GM19328 (cell line): ENCODE measurements around the gene MACROH2A2.
"Not testable (repeated sequence)": the region's sequence is repeated elsewhere in the genome, so short reads cannot be mapped to it uniquely, and the experiment has no call there.

Source experiments
- ATAC-seq: cut with Tn5 transposase; IDR thresholded peaks from one replicate; pipeline ENCODE4 v1.9.1; 2021; ENCODE audit warnings: mild to moderate bottlenecking, moderate library complexity; ENCODE audit not compliant: unreplicated experiment

MACROH2A2 gene

DNA sequence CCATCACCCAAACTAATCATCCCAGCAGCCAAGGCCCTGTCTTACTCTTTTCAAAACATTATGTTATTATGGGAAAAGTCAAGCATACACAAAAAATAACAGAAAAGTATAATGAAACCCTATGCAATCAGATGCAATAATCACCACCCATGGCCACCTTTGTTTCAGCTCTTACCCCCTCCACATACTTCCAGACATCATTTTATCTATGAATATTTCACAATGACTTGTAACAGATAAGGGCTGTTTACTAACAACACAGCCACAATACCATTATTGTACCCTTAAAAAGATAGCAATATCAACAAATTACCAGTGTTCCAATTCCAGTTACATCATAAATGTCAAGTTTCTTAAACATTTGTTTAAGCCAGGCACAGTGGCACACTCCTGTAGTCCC lies 44.8 kb downstream of the MACROH2A2 start:
- no peak for ATAC-seq

DNA sequence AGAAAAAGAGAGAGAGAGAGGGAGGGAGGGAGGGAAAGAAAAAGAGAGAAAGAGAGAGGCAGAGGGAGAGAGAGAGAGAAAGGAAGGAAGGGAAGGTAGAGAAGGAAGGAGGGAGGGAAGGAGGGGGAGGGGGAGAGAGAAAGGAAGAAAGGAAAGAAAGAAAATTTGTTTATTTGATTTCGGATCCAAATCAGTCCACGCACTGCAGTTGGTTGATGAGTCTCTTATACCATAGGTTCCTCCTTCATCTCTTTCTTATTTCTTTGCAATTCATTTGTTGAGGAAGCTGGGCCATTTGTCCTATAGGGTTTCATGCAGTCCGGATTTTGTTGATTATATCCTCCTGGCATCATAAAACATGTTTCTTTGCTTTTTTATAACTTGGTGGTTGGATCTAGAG lies 45.6 kb downstream of the MACROH2A2 start:
- ATAC-seq: no peak

DNA sequence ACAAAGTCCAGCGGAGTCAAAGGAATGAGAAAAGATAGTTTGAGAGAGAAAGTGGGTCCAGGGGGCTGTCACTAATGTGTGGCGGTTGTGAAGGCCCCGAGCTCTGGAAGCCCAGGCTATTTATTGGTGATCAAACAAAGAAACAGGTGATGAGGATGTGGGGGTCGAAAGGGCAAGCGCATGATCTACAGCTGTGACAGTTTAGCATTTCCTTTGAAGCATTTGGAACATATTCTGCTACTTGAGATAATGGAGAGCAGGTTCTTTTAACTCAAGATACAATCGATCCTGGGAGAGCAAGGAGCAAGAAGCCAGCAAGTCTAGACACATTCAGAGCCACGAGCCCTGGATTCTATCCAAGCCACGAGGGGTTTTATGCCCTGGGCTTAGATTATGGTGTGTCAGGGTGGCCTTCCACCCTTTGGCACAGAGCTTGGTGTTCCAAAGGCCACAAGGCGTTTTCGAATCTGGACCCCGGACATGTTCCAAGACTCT lies 48.5 kb downstream of the MACROH2A2 start:
- not testable (repeated sequence) for ATAC-seq

DNA sequence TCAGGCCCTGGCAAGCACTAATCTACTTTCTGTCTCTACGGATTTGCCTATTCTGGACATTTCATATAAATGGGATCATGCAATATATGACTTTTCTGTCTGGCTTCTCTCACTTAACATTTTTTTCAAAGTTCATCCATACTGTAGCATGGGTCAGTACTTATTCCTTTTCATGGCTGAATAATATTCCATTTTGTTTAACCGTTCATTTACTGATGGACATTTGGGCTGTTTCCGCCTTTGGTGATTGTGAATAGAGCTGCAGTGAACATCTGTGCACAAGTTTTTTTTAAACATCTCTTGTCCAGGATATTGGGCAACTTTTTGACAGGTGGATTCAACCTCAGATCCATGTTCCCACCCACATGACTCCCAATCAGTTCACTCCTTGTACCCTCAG lies 49.0 kb downstream of the MACROH2A2 start:
- no peak for ATAC-seq

DNA sequence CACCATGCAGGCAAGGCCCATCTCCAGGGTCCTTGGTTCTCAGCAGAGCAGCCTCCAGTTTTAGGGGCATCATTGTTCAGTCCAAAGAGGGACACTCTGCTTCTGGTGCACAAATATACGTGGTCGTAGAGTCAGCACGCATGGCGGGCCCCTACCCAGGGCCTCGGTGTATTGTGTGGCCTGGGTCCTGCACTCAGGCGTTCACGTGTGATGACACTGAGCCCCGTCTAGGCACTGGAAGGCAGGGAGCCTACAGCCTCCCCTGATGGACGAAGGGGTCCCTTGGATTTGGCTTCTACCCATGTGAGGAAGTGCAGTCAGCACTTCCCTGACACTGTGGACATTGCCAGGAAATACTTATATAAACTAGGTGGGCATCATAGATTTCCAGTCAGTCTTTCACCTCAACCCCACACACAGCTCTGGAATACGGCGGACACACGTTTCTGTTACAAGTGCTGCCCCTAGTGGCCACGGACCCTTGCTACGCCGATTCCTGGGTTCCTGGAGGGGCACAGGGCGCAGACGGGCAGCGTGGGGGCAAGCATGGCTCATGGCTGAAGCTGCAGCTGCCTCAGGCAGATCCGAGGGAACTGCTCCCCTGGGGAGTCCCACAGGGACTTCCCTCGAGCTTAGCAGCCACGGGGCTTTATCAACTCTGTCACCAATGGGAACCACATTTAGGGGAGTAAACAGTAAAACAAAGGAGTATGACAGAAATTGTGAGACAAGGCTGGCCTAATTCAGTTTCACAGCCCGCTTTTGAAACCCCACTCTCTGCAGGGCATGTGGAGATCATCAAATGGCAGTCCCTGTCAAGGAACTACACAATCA lies 54.5 kb downstream of the MACROH2A2 start:
- ATAC-seq: no peak

DNA sequence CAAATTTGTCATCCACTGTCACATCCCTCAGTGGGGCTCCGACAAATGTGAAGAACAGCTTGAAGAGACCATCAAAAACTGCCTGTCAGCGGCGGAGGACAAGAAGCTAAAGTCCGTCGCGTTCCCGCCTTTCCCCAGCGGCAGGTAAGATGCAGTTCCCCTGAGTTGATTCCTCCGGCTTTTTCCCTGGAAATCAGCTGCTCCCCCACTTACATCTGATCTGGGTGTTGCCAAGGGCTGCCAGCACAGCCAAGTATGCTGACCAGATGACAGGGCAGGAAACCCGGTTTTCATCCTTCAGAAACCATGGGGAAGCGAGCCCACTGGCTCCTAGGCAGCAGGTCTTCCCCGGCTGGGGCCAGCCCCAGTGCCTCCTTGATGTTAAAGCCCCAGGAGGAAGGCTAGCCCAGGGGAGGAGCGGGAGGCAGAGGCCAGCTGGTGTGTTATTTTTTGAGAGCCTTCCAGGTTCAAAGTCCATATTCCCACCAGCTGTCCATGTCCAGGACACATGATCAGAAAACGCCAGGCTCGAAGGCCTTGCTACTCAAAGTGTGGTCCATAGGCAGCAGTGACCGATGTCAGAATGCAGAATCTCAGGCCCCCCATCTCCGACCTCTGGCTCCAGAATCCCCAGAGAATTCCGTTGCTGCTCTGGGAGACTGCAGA lies 56.6 kb downstream of the MACROH2A2 start:
- ATAC-seq: no peak

DNA sequence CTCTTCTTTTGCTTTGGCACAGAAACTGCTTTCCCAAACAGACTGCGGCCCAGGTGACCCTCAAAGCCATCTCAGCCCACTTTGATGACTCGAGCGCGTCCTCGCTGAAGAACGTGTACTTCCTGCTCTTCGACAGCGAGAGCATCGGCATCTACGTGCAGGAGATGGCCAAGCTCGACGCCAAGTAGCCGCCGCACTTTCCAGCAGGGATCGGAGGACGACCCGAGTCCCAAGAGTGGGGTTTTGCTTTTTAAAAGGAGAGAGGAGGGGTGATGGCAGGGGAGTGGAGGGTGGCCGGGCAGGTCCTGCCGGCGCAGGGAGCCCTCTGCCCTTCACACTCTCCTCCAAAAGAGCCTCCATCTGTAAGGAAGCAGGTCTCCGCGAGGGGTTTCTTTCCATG lies 58.9 kb downstream of the MACROH2A2 start:
- no peak for ATAC-seq

DNA sequence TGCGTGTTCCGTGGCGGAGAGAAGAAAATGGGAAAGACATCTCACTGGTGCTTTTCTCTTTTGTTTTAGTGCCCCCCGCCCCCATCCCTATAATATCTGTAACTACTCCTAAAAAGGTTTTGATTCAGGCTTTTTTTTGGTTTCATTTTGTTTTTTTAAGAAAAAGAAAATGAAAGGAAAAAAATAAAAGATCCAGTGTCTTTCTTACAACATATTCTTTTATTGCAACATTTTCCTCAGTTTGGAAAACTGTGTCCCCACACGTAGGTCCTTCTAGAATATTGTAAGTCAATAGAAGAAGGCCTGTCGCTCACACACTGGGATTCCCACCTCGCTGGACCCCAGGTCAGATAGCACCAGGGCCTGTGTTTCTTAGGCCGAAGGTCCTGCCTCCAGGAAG lies 59.4 kb downstream of the MACROH2A2 start:
- no peak for ATAC-seq

DNA sequence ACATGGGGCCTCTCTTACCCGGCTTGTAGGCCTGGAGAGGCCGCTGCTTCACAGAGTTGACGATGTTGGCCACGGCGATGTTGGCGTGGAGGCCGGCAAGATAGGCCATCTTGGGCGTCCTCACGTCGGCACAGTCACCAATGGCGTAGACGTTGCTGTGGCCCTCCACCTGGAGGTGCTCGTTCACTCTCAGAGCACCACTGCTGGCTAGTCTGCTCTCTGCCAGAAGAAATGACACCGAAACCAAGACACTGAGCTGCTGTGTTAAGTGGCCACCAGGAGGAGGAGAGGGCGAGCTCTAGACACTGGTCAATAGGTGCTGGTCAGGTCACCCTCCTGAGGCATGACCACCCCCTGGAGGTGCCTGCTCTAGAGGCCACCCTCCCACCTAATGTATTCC lies 62.3 kb downstream of the MACROH2A2 start:
- no peak for ATAC-seq

DNA sequence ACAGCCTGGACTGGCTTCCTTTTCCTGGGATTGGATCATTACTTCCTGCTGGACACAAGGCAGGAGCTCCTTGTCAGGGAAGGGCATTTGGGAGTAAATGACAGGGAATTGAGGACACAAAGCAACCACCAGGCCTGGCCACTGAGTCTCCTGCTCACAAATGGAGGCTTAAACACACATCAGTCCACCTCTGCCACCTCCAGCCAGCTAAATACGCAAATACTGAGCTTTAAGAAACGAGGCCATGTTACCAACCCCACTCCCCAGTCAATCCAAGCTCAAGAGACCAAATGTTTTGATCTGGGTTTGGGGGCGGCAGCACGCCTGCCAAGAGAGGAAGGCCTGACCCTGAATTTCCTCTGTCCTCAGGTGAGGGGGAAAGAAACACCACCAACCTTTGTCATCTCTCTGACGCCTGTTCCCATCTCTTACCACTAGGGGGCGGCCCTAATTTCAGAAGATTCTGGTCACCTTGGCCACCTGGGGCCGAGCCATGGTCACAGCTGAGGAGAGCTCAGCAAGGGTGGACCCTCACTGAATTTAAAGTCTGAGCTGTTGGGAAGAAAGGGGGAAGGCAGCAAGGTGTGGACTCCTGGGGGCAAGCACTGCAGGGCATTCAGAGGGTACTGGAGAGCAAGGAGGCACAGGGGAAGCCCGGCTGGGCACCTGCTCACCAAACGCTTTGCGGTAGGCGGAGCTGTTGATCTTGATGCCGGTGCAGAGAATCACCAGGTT lies 63.5 kb downstream of the MACROH2A2 start:
- no peak for ATAC-seq

DNA sequence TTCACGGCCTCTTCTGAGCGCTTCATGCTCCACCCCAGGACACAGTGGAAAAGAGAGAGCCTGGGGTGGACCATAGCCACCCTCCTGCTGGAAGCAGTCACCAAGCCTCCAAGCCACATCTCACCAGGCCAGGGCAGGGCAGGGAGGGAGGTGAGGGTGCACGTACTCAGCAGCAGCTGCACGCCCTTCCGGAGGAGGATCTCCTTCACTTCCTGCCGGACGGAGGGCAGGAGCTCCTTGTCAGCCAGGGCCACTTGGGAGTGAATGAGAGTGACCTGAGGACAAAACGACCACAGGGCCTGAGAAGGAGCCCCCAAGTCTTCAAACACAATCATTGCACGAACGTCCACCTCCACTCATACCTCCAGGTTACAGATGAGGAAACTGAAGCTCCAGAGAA lies 65.0 kb downstream of the MACROH2A2 start:
- ATAC-seq: no peak

DNA sequence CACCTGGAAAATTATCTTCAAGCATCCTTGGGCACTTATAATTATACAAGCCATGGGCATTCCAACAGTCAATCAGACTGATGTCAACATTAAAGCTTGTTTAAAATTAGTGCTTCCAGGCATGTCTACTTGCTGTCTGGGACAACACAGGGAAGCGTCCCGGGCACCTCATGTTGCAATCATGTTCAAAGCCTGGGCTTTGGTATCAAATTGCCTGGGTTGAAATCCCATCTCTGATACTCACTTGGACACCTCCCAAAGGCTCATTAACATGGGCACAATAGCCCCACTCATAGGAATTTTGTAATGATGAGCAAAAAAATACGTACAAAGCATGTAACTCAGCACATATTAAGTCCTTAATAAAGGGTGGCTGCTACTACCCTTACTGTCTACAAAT lies 65.5 kb downstream of the MACROH2A2 start:
- ATAC-seq: no peak

DNA sequence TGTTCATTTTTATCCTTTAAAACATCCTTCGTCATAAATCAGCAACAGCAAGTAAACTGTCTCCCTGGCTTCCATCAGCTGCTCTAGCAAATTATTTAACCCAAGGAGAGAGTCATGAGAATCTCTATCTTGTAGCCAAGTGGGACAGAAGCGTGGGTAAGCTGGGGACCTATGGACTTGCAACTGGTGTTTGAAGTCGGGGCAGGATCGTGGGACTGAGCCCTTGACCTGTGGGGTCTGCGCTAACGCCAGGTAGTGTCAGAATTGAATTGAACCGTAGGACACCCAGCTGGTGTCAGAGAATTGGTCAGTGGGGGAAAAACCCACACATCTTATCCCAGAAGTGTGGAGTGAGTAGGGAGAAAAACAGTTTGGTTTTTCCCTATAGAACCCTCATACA lies 66.6 kb downstream of the MACROH2A2 start:
- ATAC-seq: no peak

DNA sequence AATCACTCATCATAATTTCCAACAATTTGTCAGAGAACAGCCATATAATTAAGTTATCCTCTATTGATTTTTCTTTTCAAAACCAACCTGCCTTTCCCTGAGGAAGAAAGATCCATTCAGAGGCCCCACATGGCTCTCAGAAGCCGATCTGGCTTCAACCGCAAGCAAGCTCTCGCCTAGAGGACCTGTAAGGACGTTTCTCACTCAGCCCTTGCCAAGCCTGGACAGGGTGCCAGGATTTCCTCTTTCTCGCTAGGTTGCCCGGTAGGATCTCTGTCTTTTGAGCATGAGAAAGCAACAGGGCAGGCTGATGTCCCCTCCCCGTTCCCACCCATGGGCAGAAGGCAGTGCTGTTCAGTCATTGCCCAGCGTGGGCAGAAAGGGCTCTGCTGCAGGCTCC lies 67.0 kb downstream of the MACROH2A2 start:
- no peak for ATAC-seq

DNA sequence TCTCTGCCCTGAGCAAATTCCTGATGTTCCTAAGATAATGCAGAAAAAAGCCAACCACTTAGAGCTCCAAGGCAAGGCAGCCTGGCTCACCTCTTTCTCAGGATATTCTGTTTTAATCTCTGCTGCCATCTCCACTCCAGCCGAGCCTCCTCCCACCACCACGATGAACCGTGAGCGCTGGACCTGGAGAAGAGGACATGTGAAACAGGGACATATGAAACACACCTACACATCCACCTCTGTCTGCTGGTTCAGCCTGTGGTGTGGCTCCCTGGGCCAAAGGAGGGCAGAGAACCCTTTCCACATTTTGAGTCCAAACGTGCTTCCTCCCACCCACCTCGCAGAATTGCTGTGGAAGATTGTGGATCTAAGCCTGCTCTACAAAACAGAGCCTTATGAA lies 67.8 kb downstream of the MACROH2A2 start:
- ATAC-seq: no peak

DNA sequence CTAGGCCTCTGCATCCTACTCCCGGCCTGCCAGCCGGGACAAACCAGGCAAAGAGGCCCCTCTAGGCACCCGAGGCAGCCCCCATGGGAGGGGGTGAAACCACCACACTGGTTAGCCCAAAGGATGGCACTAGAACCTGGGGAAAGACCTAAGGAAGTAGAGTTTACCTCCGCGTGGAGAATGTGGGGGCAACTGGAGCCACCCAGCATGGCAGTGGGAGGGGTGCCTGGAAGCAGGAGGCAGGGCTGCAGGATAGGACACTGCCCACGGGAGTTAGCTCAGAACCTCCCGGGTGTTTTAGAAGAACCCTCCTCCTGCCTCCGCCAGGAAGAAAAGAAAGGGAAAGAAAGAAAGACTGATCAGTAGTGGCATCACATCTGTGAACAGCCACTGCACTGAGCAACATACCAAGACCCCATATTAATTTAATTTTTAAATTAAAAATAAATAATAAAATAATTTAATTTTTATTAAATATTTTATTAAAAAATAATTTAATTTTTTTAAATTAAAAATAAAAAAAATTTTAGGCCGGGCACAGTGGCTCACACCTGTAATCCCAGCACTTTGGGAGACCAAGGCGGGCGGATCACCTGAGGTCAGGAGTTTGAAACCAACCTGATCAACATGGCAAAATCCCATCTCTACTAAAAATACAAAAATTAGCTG lies 68.8 kb downstream of the MACROH2A2 start:
- ATAC-seq: no peak

DNA sequence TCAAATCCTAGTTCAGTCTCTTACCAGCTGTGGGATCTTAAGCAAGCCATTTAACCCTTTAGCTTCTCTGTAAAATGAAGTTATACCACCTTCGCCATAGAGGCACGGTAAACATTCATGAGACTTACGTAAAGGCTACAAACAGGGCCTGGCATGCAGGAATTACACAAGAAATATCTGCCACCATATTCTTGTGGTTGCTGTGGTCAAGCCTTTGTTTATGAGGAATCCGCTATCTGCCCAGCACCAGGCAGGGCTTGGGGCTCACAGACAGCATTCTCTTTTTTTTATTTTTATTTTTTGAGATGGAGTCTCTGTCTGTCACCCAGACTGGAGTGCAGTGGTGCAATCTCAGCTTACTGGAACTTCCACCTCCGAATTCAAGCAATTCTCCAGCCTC lies 70.1 kb downstream of the MACROH2A2 start:
- ATAC-seq: no peak

DNA sequence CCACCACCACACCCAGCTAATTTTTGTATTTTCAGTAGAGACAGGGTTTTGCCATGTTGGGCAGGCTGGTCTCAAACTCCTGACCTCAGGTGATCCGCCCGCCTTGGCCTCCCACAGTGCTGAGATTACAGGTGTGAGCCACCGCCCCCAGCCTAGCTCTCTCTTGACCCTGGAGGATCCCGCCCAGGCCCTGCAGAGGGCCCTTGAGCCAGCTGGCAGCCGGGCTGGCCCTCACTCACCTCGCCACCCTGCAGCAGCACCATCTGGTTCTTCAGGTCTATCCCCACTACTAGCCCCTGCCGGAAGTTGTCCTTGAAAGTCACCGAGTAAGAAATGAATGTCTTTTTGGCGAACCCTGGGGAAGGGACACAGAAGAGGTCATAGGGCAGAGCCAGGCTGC lies 70.5 kb downstream of the MACROH2A2 start:
- not testable (repeated sequence) for ATAC-seq

DNA sequence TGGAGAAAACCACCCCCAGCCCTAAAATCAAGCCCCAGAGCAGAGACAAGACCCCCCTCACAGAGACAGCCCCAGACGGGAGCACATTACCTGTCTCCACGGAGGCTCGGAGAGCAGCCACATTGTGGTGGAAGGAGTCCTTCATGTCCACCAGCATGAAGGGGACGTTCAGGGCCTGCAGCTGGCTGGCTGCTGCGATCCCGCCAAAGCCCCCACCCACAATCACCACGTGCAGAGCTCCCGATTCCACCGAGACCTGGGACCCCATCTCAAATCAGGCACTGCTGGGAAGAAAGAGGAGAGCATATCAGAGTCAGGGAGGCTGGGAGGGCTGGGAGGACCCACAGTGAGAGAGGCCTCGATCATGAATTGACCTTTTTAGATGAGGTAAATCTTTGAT lies 71.2 kb downstream of the MACROH2A2 start:
- ATAC-seq: no peak

DNA sequence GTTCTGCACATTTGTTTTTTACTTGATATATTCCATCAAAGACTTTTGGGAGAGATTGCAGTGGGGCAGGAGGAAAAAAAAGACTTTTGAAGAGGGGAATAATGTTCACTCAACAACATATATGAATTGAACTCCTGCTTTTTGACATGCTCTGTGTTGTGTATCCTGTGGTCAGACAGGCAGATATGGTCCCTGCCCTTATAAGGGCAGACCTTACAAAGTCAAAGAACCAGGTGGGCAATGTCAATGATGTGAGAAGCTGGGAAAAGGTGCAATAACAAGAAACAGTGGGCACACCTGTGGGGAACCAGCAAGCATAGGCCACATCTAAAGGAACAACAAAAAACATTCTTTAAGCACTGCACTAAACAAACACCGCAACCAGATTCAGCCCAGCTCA lies 71.8 kb downstream of the MACROH2A2 start:
- ATAC-seq: no peak

DNA sequence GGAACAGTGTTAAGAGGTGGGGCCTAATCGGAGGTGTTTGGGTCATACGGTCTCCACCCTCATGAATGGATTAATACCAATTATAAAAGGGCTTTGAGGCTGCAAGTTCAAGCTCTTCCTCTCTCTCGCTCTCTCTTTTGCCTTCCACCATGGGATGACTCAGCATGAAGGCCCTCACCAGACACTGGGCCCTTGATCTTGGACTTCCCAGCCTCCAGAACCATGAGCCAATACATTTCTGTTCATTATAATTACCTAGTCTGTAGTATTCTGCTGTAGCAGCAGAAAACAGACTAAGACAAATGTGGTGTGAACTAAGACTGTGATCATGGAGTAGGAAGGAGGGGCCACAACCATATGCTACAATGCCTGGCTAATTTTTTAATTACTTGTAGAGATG lies 72.3 kb downstream of the MACROH2A2 start:
- no peak for ATAC-seq
